Prostate gland (tissue), 2 donors: Measurements from ENCODE around the gene TMEM272.

Experiments
- POLR2A ChIP-seq: fragments of 450-650 bp; IDR thresholded peaks from one replicate; pipeline ENCODE4 v1.6.1; 2016; ENCODE audit warnings: antibody characterized with exemption, mild to moderate bottlenecking
- POLR2AphosphoS5 ChIP-seq: sonication (generic); formaldehyde crosslinking; IDR thresholded peaks from one replicate; pipeline ENCODE4 v1.6.1; 2017; ENCODE audit warnings: antibody characterized with exemption
- TF ChIP-seq, protein P1 (sequence below), 4 experiments: fragments of 200-600 bp in 2 of 4; fragments of 450-650 bp in 2 of 4; sonication (generic) in 2 of 4; IDR thresholded peaks; 1 replicate in 3 of 4; 2 replicates in 1 of 4; pipeline ENCODE4 v1.5.1; 2016 to 2019; ENCODE audit warnings: antibody characterized with exemption in 4 of 4, mild to moderate bottlenecking in 2 of 4, moderate library complexity in 2 of 4

DNA sequence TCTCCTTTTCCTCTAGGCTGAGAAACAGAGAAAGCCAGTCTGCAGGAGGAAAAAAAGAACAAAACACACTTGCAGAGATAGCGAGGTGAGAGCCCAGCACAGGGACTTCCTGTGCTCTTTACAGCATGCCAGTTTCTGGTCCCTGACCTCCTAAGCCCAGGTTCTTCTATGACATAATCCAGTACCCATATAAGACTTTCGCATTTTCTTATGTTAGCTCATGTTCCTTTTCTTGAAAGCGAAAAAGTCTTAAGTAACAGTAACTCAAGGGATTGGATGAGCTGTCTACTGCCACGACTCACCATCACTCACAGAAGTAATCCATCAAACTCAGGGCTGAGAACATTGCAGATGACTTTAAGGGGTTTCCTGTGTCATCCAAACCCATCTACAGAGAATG, 34.2 kb upstream of the TMEM272 start:
- TF ChIP-seq, protein P1, sequence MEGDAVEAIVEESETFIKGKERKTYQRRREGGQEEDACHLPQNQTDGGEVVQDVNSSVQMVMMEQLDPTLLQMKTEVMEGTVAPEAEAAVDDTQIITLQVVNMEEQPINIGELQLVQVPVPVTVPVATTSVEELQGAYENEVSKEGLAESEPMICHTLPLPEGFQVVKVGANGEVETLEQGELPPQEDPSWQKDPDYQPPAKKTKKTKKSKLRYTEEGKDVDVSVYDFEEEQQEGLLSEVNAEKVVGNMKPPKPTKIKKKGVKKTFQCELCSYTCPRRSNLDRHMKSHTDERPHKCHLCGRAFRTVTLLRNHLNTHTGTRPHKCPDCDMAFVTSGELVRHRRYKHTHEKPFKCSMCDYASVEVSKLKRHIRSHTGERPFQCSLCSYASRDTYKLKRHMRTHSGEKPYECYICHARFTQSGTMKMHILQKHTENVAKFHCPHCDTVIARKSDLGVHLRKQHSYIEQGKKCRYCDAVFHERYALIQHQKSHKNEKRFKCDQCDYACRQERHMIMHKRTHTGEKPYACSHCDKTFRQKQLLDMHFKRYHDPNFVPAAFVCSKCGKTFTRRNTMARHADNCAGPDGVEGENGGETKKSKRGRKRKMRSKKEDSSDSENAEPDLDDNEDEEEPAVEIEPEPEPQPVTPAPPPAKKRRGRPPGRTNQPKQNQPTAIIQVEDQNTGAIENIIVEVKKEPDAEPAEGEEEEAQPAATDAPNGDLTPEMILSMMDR (IDR thresholded peaks at IDR 0.05), result no peak
- TF ChIP-seq POLR2AphosphoS5 (no peak), POLR2A (no peak)
